SK-N-SH (cell line): ENCODE results near the gene SYNJ2. TPM values are rescaled to one million over a fixed set of nuclear protein-coding genes. Genes with fewer than 3 reads are reported as not detected.

Source experiments
- CTCF ChIA-PET: fragments of 300-600, 350-600 bp; formaldehyde crosslinking; extraction: SDS; loops from one replicate; lab custom pipeline; 2021; lab: Yijun Ruan, JAX
- POLR2A ChIA-PET: fragments of 350-600 bp; sonication (Branson Sonifier 250); formaldehyde crosslinking; extraction: SDS; loops from one replicate; lab custom pipeline; 2020; ENCODE audit warnings: antibody characterized with exemption, inconsistent platforms; lab: Yijun Ruan, JAX
- DNase-seq: peaks from one replicate; pipeline ENCODE4 v3.0.0; 2012
- H2AFZ ChIP-seq: fragments of 200-600 bp; sonication (generic); 2 replicates; pipeline ENCODE4 v1.8.1; 2016; ENCODE audit warnings: antibody characterized with exemption, mild to moderate bottlenecking, low read depth
- H3F3A ChIP-seq: fragments of 200-600 bp; sonication (generic); replicated peaks from 2 replicates; pipeline ENCODE3; 2016; ENCODE audit warnings: antibody characterized with exemption, mild to moderate bottlenecking; ENCODE audit not compliant: insufficient read depth
- H3K27ac ChIP-seq, 2 experiments: fragments of 200-500 bp in 1 of 2; fragments of 200-600 bp in 1 of 2; sonication (Bioruptor generic) in 1 of 2; sonication (generic), shearing (Covaris generic) in 1 of 2; 2 replicates each; pipeline versions ENCODE4 v1.5.1 to v1.6.1; 2014 to 2016; ENCODE audit warnings: low read depth in 2 of 2, inconsistent platforms in 1 of 2, low read length in 1 of 2, mild to moderate bottlenecking in 1 of 2, mixed read lengths in 1 of 2
- H3K27me3 ChIP-seq: fragments of 200-600 bp; sonication (generic), shearing (Covaris generic); 2 replicates; pipeline ENCODE4 v1.6.1; 2016; ENCODE audit warnings: mixed run types; ENCODE audit not compliant: insufficient read depth
- H3K36me3 ChIP-seq, 2 experiments: fragments of 200-500 bp in 1 of 2; fragments of 200-600 bp in 1 of 2; sonication (Bioruptor generic) in 1 of 2; sonication (generic) in 1 of 2; replicated peaks in 1 of 2; 2 replicates each; pipeline versions ENCODE3 to v1.5.1; 2014 to 2016; ENCODE audit warnings: low read length in 1 of 2, mild to moderate bottlenecking in 1 of 2; ENCODE audit not compliant: insufficient read depth in 2 of 2, control insufficient read depth in 1 of 2
- H3K4me1 ChIP-seq, 2 experiments: fragments of 200-500 bp in 1 of 2; fragments of 200-600 bp in 1 of 2; sonication (Bioruptor generic) in 1 of 2; sonication (generic), shearing (Covaris generic) in 1 of 2; 2 replicates each; pipeline versions ENCODE4 v1.5.1 to v1.6.1; 2014 to 2016; ENCODE audit warnings: low read depth in 1 of 2, low read length in 1 of 2, mixed run types in 1 of 2; ENCODE audit not compliant: insufficient read depth in 2 of 2, control insufficient read depth in 1 of 2
- H3K4me2 ChIP-seq: fragments of 200-600 bp; sonication (generic), shearing (Covaris generic); 2 replicates; pipeline ENCODE4 v1.6.1; 2017; ENCODE audit warnings: mixed run types
- H3K4me3 ChIP-seq, 2 experiments: fragments of 200-500 bp in 1 of 2; fragments of 200-600 bp in 1 of 2; sonication (Bioruptor generic) in 1 of 2; sonication (generic), shearing (Covaris generic) in 1 of 2; 2 replicates each; pipeline versions ENCODE4 v1.5.1 to v1.8.1; 2014 to 2016; ENCODE audit warnings: low read depth in 2 of 2, inconsistent platforms in 1 of 2, low read length in 1 of 2, mild to moderate bottlenecking in 1 of 2, mixed read lengths in 1 of 2, moderate library complexity in 1 of 2
- H3K79me2 ChIP-seq: fragments of 200-600 bp; sonication (generic); 2 replicates; pipeline ENCODE4 v1.8.1; 2017; ENCODE audit warnings: mild to moderate bottlenecking; ENCODE audit not compliant: insufficient read depth
- H3K9ac ChIP-seq: fragments of 200-600 bp; sonication (generic); 2 replicates; pipeline ENCODE4 v1.6.1; 2017; ENCODE audit warnings: mixed run types
- H3K9me2 ChIP-seq: fragments of 200-600 bp; sonication (generic); 2 replicates; pipeline ENCODE4 v1.6.1; 2017; ENCODE audit warnings: mixed run types
- H3K9me3 ChIP-seq: fragments of 200-600 bp; sonication (generic); 2 replicates; pipeline ENCODE4 v1.6.1; 2017; ENCODE audit warnings: mixed run types, mild to moderate bottlenecking, moderate library complexity
- H4K20me1 ChIP-seq: fragments of 200-600 bp; sonication (generic); 2 replicates; pipeline ENCODE4 v1.6.1; 2017; ENCODE audit warnings: mild to moderate bottlenecking, mixed run types; ENCODE audit not compliant: insufficient read depth
- ELF1 ChIP-seq: IDR thresholded peaks from 2 replicates; pipeline ENCODE4 v1.4.0; 2012
- FOSL2 ChIP-seq: IDR thresholded peaks from 2 replicates; pipeline ENCODE4 v1.4.0; 2012; ENCODE audit warnings: low read depth, mild to moderate bottlenecking, moderate library complexity, borderline replicate concordance
- FOXJ3 ChIP-seq: sonication (generic); formaldehyde crosslinking; IDR thresholded peaks from 2 replicates; pipeline ENCODE4 v1.5.1; 2020; ENCODE audit warnings: mild to moderate bottlenecking, missing genetic modification reagents
- GATA2 ChIP-seq: sonication (generic); formaldehyde crosslinking; IDR thresholded peaks from 2 replicates; pipeline ENCODE4 v1.5.0; 2020; ENCODE audit warnings: mild to moderate bottlenecking, missing genetic modification reagents
- JUND ChIP-seq: IDR thresholded peaks from 2 replicates; pipeline ENCODE4 v1.4.0; 2012
- NFIC ChIP-seq: IDR thresholded peaks from 2 replicates; pipeline ENCODE4 v1.4.0; 2012; ENCODE audit warnings: borderline replicate concordance
- NRF1 ChIP-seq: IDR thresholded peaks from 2 replicates; pipeline ENCODE4 v1.6.1; 2012; ENCODE audit warnings: low read depth, mild to moderate bottlenecking, low read length
- POLR2AphosphoS5 ChIP-seq: IDR thresholded peaks from 2 replicates; pipeline ENCODE4 v1.6.1; 2012; ENCODE audit warnings: low read depth, low read length
- RAD21 ChIP-seq: IDR thresholded peaks from 2 replicates; pipeline ENCODE4 v1.6.1; 2012; ENCODE audit warnings: mild to moderate bottlenecking, low read length
- RCOR1 ChIP-seq: fragments of 150-350 bp; IDR thresholded peaks from 2 replicates; pipeline ENCODE4 v1.6.1; 2017; ENCODE audit warnings: antibody characterized with exemption, low read length
- TAF1 ChIP-seq: IDR thresholded peaks from 2 replicates; pipeline ENCODE4 v1.6.1; 2012; ENCODE audit warnings: low read depth, mild to moderate bottlenecking, low read length, moderate library complexity, borderline replicate concordance
- TCF12 ChIP-seq: IDR thresholded peaks from 2 replicates; pipeline ENCODE4 v1.4.0; 2012
- TEAD4 ChIP-seq: IDR thresholded peaks from 2 replicates; pipeline ENCODE4 v1.4.0; 2012; ENCODE audit warnings: mild to moderate bottlenecking, borderline replicate concordance; ENCODE audit not compliant: insufficient read depth
- WGBS: methylation state at CpG from one replicate; pipeline ENCODE4 v1.1.6; 2017; ENCODE audit warnings: low lambda C conversion rate; 5-methylcytosine and 5-hydroxymethylcytosine counted together
- polyA plus RNA-seq, 3 experiments: library from polyadenylated mRNA; depleted of rRNA; stranded (reverse); fragments of >200 nt; gene quantifications; 2 replicates each; pipeline ENCODE4 v1.2.3, GENCODE V29; 2012
- TF ChIP-seq, protein P1 (sequence below): fragments of 200-600 bp; sonication (generic); IDR thresholded peaks from 2 replicates; pipeline ENCODE4 v1.6.1; 2017; ENCODE audit warnings: antibody characterized with exemption, mild to moderate bottlenecking, moderate library complexity
- TF ChIP-seq, protein P2 (sequence below): fragments of 150-350 bp; IDR thresholded peaks from 2 replicates; pipeline ENCODE4 v1.6.1; 2017; ENCODE audit warnings: antibody characterized with exemption, low read length, low read depth, borderline replicate concordance
- TF ChIP-seq, protein P3 (sequence below): IDR thresholded peaks from 2 replicates; pipeline ENCODE4 v1.4.0; 2012; ENCODE audit warnings: low read depth
- TF ChIP-seq, protein P4 (sequence below): fragments of 150-350 bp; IDR thresholded peaks from 2 replicates; pipeline ENCODE4 v1.6.1; 2016; ENCODE audit warnings: mild to moderate bottlenecking, low read depth, low read length
- TF ChIP-seq, protein P5 (sequence below): IDR thresholded peaks from 2 replicates; pipeline ENCODE4; 2012

SYNJ2 gene
- polyA plus RNA-seq, 1 of the 3 experiments (the other 2 are of a cell fraction), result 40.0 TPM

DNA sequence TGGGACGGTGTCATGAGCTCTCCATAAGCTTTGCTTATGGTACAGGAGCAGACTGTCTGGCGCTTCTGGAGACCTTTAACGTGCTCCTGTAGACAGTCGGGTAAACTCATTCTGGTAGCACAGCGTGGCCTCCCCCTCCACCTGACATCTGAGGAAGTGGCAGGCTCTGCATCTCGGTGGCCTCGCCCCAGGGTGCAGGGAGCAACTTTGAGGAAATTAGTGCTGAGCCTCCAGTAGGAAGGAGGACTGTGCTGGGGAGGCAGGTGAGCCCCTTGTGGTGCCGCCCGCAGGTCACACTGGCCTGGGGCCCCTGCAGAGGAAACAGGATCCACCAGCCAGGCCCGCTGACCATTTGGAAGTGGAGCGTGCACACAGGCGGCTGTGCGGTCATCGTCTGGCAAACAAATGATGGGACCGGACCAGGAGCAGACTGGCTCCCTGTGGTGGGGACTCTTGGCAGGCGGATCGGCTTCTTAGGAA, 57.9 kb downstream of the SYNJ2 start:
- H3K9ac ChIP-seq, result peak overlapping the region; percentile 35; the same call in 1 of the 2 replicates
- no peaks in the 10 kb centered on the region for H3K27me3 ChIP-seq
- WGBS, result 93% methylated on average over 4 of the region's 17 CpGs
- H3K9me2 ChIP-seq, result no peaks in the 10 kb centered on the region
- no peaks in the 10 kb centered on the region for H4K20me1 ChIP-seq
- no peaks in the 10 kb centered on the region for H3K9me3 ChIP-seq
- H3K27ac ChIP-seq, result peak overlapping the region; percentile 90 to 99; a peak in 3 of 4 replicates
- no peak overlapping the region for H3K4me3 ChIP-seq
- peaks cover 49% of the 10 kb centered on the region for H3F3A ChIP-seq
- peak overlapping the region; percentile 43; the same call in 1 of the 2 replicates for H3K4me2 ChIP-seq
- H3K36me3 ChIP-seq, result peaks cover 6 to 39% of the 10 kb centered on the region in 2 experiments
- peaks cover 39 to 49% of the 10 kb centered on the region in 2 experiments for H3K4me1 ChIP-seq
- H2AFZ ChIP-seq, result no peak overlapping the region
- POLR2A ChIA-PET, result no interaction called here
- no peak for DNase-seq
- TF ChIP-seq RAD21, result no peak
- TF ChIP-seq, protein P1, sequence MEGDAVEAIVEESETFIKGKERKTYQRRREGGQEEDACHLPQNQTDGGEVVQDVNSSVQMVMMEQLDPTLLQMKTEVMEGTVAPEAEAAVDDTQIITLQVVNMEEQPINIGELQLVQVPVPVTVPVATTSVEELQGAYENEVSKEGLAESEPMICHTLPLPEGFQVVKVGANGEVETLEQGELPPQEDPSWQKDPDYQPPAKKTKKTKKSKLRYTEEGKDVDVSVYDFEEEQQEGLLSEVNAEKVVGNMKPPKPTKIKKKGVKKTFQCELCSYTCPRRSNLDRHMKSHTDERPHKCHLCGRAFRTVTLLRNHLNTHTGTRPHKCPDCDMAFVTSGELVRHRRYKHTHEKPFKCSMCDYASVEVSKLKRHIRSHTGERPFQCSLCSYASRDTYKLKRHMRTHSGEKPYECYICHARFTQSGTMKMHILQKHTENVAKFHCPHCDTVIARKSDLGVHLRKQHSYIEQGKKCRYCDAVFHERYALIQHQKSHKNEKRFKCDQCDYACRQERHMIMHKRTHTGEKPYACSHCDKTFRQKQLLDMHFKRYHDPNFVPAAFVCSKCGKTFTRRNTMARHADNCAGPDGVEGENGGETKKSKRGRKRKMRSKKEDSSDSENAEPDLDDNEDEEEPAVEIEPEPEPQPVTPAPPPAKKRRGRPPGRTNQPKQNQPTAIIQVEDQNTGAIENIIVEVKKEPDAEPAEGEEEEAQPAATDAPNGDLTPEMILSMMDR, result no peak
- H3K79me2 ChIP-seq, result peaks cover 72% of the 10 kb centered on the region
- CTCF ChIA-PET, result interaction anchor here (0.8 kb wide), 1 partner anchor 17 kb away, joined by 3 read pairs; no protein-coding TSS in a partner anchor

DNA sequence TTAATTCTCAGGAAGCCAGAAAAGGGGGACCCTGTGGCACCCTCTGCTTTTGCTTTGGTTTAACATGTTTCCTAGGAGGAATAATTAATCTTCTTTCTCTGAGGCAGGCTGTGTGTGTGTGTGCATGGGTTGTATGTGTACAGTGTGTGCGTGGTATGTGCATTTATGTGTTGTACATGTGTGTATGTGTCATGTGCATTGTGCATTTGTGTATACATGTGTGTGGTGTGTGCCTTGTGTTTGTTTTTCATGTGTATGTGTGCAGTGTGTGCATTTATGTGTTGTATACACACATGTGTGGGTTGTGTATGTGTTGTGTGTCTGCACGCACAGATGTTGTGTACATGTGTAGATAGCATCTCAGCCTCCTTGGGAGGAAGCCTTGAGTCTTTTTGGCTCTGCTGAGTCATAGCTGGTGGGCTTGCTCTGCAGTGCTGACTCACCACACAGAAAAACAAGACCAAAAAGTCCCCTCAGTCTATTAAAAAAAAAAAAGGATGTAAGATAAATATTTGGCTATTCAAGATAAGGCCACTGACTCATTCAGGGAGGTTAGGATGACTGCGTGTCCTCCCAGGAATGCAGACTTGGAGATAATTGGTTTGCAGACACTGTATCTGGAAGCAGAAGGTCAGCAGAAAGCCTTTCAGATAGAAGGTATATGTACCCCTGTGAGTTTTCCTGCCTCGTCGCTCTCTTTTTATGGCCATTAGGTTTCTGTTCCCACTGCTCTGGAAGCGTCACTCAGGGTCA, 58.6 kb downstream of the SYNJ2 start:
- peak overlapping the region; percentile 65 for H3K9ac ChIP-seq
- H3K36me3 ChIP-seq, result peaks cover 6 to 36% of the 10 kb centered on the region in 2 experiments
- no peak overlapping the region for H3K4me3 ChIP-seq
- H3K4me2 ChIP-seq, result peak overlapping the region; percentile 72
- H4K20me1 ChIP-seq, result no peaks in the 10 kb centered on the region
- H3F3A ChIP-seq, result peaks cover 43% of the 10 kb centered on the region
- no peaks in the 10 kb centered on the region for H3K27me3 ChIP-seq
- ChIA-PET POLR2A (no interaction called here), CTCF (interaction anchor here (0.6 to 1.5 kb wide), 3 partner anchors 18 to 149 kb away, joined by 3 read pairs; partner anchors contain the start of gene SYNJ2)
- peak overlapping the region; percentile 90 to 99 for H3K27ac ChIP-seq
- H3K9me3 ChIP-seq, result no peaks in the 10 kb centered on the region
- H2AFZ ChIP-seq, result no peak overlapping the region
- peak; percentile 52 for DNase-seq
- H3K79me2 ChIP-seq, result peaks cover 72% of the 10 kb centered on the region
- H3K4me1 ChIP-seq, result peaks cover 39 to 49% of the 10 kb centered on the region in 2 experiments
- no peaks in the 10 kb centered on the region for H3K9me2 ChIP-seq
- 20% methylated on average over 6 of the region's 6 CpGs for WGBS
- peak; percentile 99 for TF ChIP-seq TEAD4
- 0 out of 2 replicates have a peak, but pooled peaks have one; percentile 47 for TF ChIP-seq RCOR1
- TF ChIP-seq NFIC, result peak; percentile 96
- TF ChIP-seq FOXJ3 (CRISPR knock-in tag), result no peak
- no peak for TF ChIP-seq NRF1
- TF ChIP-seq JUND, result peak; percentile 99
- TF ChIP-seq, protein P2, sequence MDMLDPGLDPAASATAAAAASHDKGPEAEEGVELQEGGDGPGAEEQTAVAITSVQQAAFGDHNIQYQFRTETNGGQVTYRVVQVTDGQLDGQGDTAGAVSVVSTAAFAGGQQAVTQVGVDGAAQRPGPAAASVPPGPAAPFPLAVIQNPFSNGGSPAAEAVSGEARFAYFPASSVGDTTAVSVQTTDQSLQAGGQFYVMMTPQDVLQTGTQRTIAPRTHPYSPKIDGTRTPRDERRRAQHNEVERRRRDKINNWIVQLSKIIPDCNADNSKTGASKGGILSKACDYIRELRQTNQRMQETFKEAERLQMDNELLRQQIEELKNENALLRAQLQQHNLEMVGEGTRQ, result no peak
- TF ChIP-seq, protein P3, sequence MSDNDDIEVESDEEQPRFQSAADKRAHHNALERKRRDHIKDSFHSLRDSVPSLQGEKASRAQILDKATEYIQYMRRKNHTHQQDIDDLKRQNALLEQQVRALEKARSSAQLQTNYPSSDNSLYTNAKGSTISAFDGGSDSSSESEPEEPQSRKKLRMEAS, result peak; percentile 85
- TF ChIP-seq, protein P1, result no peak
- peak; percentile 100 for TF ChIP-seq FOSL2
- peak; percentile 80; the same call in 1 of the 2 replicates for TF ChIP-seq POLR2AphosphoS5
- TF ChIP-seq ELF1, result no peak
- TF ChIP-seq TCF12, result peak; percentile 98
- TF ChIP-seq TAF1, result 0 out of 2 replicates have a peak, but pooled peaks have one; percentile 39
- TF ChIP-seq GATA2, result peak; percentile 20
- TF ChIP-seq, protein P4, sequence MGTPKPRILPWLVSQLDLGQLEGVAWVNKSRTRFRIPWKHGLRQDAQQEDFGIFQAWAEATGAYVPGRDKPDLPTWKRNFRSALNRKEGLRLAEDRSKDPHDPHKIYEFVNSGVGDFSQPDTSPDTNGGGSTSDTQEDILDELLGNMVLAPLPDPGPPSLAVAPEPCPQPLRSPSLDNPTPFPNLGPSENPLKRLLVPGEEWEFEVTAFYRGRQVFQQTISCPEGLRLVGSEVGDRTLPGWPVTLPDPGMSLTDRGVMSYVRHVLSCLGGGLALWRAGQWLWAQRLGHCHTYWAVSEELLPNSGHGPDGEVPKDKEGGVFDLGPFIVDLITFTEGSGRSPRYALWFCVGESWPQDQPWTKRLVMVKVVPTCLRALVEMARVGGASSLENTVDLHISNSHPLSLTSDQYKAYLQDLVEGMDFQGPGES, result no peak
- TF ChIP-seq, protein P5, sequence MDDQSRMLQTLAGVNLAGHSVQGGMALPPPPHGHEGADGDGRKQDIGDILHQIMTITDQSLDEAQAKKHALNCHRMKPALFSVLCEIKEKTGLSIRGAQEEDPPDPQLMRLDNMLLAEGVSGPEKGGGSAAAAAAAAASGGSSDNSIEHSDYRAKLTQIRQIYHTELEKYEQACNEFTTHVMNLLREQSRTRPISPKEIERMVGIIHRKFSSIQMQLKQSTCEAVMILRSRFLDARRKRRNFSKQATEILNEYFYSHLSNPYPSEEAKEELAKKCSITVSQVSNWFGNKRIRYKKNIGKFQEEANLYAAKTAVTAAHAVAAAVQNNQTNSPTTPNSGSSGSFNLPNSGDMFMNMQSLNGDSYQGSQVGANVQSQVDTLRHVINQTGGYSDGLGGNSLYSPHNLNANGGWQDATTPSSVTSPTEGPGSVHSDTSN, result peak; percentile 86
